GM18502 (cell line): ENCODE data around the gene FNDC11.
"Not testable (repeated sequence)": the region's sequence is repeated elsewhere in the genome, so short reads cannot be mapped to it uniquely, and the experiment has no call there.

ENCODE experiments used
- ATAC-seq: cut with Tn5 transposase; IDR thresholded peaks from one replicate; pipeline ENCODE4 v1.9.1; 2021; ENCODE audit warnings: mild to moderate bottlenecking; ENCODE audit not compliant: unreplicated experiment, poor library complexity

FNDC11 gene

GRCh38 chr20:63565021-63565698 lies 11.2 kb downstream of the FNDC11 start:
- ATAC-seq, result no peak

GRCh38 chr20:63565699-63566335 lies 11.9 kb downstream of the FNDC11 start:
- ATAC-seq, result no peak

GRCh38 chr20:63566395-63567135 lies 12.6 kb downstream of the FNDC11 start:
- no peak for ATAC-seq

GRCh38 chr20:63567136-63567385 lies 13.1 kb downstream of the FNDC11 start:
- ATAC-seq, result no peak

GRCh38 chr20:63567386-63568169 lies 13.6 kb downstream of the FNDC11 start:
- ATAC-seq, result peak; percentile 72

- peak; percentile 28 for ATAC-seq
Measured at GRCh38 chr20:63568170-63568981, 14.4 kb downstream of the FNDC11 start.

- no peak for ATAC-seq
Measured at GRCh38 chr20:63568986-63569949, 15.3 kb downstream of the FNDC11 start.

GRCh38 chr20:63570281-63571086 lies 16.5 kb downstream of the FNDC11 start:
- no peak for ATAC-seq

GRCh38 chr20:63571087-63571478 lies 17.1 kb downstream of the FNDC11 start:
- not testable (repeated sequence) for ATAC-seq

GRCh38 chr20:63572071-63572787 lies 18.3 kb downstream of the FNDC11 start:
- ATAC-seq, result no peak

- ATAC-seq, result no peak
Measured at GRCh38 chr20:63572788-63573646, 19.1 kb downstream of the FNDC11 start.

- peak; percentile 12 for ATAC-seq
Measured at GRCh38 chr20:63573647-63574131, 19.7 kb downstream of the FNDC11 start.

- ATAC-seq, result peak; percentile 69
Measured at GRCh38 chr20:63574156-63574828, 20.3 kb downstream of the FNDC11 start, which contains the start of gene HELZ2. Gene HELZ2, minus strand, starts transcription at chr20:63574239. Its CDS starts 1,854 bp downstream, at chr20:63572385.

- no peak for ATAC-seq
Measured at GRCh38 chr20:63574829-63575743, 21.1 kb downstream of the FNDC11 start.

- ATAC-seq, result no peak
Measured at GRCh38 chr20:63576311-63576710, 22.4 kb downstream of the FNDC11 start.
